ENCODE results near the gene DCD. TPM values are rescaled to one million over a fixed set of nuclear protein-coding genes. Genes with fewer than 3 reads are reported as not detected.

Gene DCD
- not detected for total RNA-seq
- long read RNA-seq: 0 reads

- no peaks in the 10 kb centered on the region for H3K4me1 ChIP-seq
- peaks cover 10% of the 10 kb centered on the region for H3K27me3 ChIP-seq (ENCODE audit: low read depth)
- H3K27ac ChIP-seq: no peak within 1 kb of the TSS
- H3K4me3 ChIP-seq: no peak within 1 kb of the TSS
- TF ChIP-seq, protein P1, sequence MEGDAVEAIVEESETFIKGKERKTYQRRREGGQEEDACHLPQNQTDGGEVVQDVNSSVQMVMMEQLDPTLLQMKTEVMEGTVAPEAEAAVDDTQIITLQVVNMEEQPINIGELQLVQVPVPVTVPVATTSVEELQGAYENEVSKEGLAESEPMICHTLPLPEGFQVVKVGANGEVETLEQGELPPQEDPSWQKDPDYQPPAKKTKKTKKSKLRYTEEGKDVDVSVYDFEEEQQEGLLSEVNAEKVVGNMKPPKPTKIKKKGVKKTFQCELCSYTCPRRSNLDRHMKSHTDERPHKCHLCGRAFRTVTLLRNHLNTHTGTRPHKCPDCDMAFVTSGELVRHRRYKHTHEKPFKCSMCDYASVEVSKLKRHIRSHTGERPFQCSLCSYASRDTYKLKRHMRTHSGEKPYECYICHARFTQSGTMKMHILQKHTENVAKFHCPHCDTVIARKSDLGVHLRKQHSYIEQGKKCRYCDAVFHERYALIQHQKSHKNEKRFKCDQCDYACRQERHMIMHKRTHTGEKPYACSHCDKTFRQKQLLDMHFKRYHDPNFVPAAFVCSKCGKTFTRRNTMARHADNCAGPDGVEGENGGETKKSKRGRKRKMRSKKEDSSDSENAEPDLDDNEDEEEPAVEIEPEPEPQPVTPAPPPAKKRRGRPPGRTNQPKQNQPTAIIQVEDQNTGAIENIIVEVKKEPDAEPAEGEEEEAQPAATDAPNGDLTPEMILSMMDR (IDR thresholded peaks at IDR 0.05): no peak
- DNase-seq (no peak), ATAC-seq (no peak)
- H3K36me3 ChIP-seq: no peaks in the 10 kb centered on the region
- no peaks in the 10 kb centered on the region for H3K9me3 ChIP-seq
- intact Hi-C loops (cut with DNase I): no loop called here
Measured at GRCh38 chr12:54648265-54648664, at the start of gene DCD. Gene DCD, minus strand, starts transcription at chr12:54648365. Its CDS starts 62 bp downstream, at chr12:54648303.

DNA sequence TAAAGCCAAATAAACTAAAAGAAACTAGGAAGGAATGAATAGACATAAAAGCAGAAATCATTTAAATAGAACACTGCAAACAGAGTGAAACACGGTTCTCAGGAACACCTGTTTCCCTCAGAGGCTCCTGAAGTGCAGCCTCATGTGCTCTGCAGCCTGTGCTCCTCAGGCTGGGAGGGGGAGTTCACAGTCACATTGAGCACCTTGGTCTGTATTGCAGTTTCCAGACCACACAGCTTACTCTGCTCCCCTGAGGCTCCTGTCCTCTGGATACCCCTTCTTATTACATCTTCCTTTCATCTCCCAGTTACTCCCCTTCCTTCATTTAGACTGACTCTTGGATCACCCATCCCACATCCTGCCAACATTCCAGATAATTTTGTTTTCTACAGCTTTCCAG is 49.7 kb upstream of the DCD start:
- intact Hi-C loops (cut with DNase I): no loop called here
- ATAC-seq (no peak), DNase-seq (no peak)
- Histone ChIP-seq H3K27me3 (ENCODE audit: low read depth) (peaks cover 4% of the 10 kb centered on the region), H3K27ac (no peak overlapping the region), H3K4me3 (no peak overlapping the region), H3K4me1 (no peaks in the 10 kb centered on the region), H3K36me3 (no peaks in the 10 kb centered on the region), H3K9me3 (no peaks in the 10 kb centered on the region)
- TF ChIP-seq, protein P1 (IDR thresholded peaks at IDR 0.05): no peak

GRCh38 chr12:54692353-54692752 is 44.2 kb upstream of the DCD start:
- Histone ChIP-seq H3K9me3 (no peaks in the 10 kb centered on the region), H3K27me3 (ENCODE audit: low read depth) (peaks cover 9% of the 10 kb centered on the region), H3K36me3 (no peaks in the 10 kb centered on the region), H3K4me1 (no peaks in the 10 kb centered on the region), H3K4me3 (no peak overlapping the region), H3K27ac (no peak overlapping the region)
- TF ChIP-seq, protein P1 (IDR thresholded peaks at IDR 0.05): no peak
- DNase-seq (no peak), ATAC-seq (no peak)
- intact Hi-C loops (cut with DNase I): no loop called here

DNA sequence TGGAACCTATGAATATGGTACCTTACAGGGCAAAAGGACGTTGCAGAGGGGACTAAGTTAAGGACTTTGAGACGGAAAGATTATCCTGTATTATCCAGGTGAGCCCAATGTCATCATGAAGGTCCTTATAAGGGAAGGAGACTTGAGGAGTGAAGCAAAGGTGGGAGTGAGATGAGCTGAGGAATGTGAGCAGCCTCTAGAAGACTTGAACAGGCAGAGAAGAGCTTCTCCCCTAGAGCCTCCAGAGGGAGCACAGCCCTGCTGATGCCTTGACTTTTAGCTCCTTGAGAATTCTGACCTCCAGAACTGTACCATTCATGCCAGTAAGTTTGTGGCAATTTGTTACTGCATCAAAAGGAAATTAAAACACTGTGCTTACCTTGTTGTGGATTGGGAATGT is 41.8 kb upstream of the DCD start:
- Histone ChIP-seq H3K27ac (no peak overlapping the region), H3K9me3 (no peaks in the 10 kb centered on the region), H3K4me1 (peaks cover 6% of the 10 kb centered on the region), H3K36me3 (no peaks in the 10 kb centered on the region), H3K4me3 (no peak overlapping the region), H3K27me3 (ENCODE audit: low read depth) (peaks cover 13% of the 10 kb centered on the region)
- intact Hi-C loops (cut with DNase I): no loop called here
- TF ChIP-seq, protein P1 (IDR thresholded peaks at IDR 0.05): no peak
- ATAC-seq: no peak
- no peak for DNase-seq

DNA sequence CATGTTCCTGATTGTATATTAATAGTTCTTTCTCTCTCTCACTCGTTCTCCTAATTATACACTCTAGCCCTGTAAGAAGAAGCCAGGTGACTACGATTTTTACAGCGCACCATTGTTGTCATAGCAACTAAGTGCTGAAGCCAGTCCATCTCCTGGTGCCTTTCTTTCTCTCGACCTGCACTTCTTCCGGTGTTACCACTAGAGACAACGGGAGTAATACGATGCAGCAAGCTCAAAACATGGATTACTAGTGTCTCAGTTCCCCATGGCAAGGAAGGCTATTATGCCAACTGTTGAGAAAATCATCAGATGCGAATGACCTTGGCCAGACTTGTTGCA is 40.8 kb upstream of the DCD start:
- intact Hi-C loops (cut with DNase I): no loop called here
- TF ChIP-seq, protein P1 (IDR thresholded peaks at IDR 0.05): no peak
- Histone ChIP-seq H3K9me3 (no peaks in the 10 kb centered on the region), H3K36me3 (no peaks in the 10 kb centered on the region), H3K27me3 (ENCODE audit: low read depth) (peaks cover 17% of the 10 kb centered on the region), H3K4me1 (peaks cover 11% of the 10 kb centered on the region), H3K27ac (no peak overlapping the region), H3K4me3 (no peak overlapping the region)
- no peak for DNase-seq
- no peak for ATAC-seq

All from lower lobe of right lung (tissue), 2 donors.